Sciatic nerve (tissue), 2 donors: ENCODE results near the gene ELOVL7. TPM values are rescaled to one million over a fixed set of nuclear protein-coding genes. Genes with fewer than 3 reads are reported as not detected.
"Not testable (repeated sequence)": the region's sequence is repeated elsewhere in the genome, so short reads cannot be mapped to it uniquely, and the experiment has no call there.

Experiments used
- ATAC-seq: fragments of 200-7000 bp; cut with Tn5 transposase; one replicate; pipeline ENCODE4 v1.9.1; 2020; ENCODE audit warnings: mild to moderate bottlenecking, moderate library complexity
- DNase-seq: peaks from one replicate; pipeline ENCODE4 v3.0.0-alpha.2; 2020; ENCODE audit warnings: low spot score
- intact Hi-C: fragments of 100-400 bp; cut with DNase I; formaldehyde crosslinking; loops from one replicate; pipeline ENCODE4 v1.14.2; 2022
- total RNA-seq: library from RNA; stranded (reverse); fragmentation: NEBNext Ultra II Directional; extraction: Animal tissue kit (Norgen Biotek cat#: 25700); gene quantifications from one replicate; pipeline ENCODE4 v1.2.1, GENCODE V29; 2021
- donor health status: DM: no; HTN: no; CAD: no.
- donor health status: DM: no; HTN: no; CAD: no.

The ELOVL7 gene
- total RNA-seq = 32.1 TPM

- intact Hi-C loops = no loop called here
- peak; percentile 65 for ATAC-seq
- peak; percentile 63 for DNase-seq
Observed at GRCh38 chr5:60843936-60844905, at the start of gene ELOVL7. ELOVL7 (minus strand) TSS chr5:60844269; CDS start chr5:60787397, 56,872 bp downstream.

DNA sequence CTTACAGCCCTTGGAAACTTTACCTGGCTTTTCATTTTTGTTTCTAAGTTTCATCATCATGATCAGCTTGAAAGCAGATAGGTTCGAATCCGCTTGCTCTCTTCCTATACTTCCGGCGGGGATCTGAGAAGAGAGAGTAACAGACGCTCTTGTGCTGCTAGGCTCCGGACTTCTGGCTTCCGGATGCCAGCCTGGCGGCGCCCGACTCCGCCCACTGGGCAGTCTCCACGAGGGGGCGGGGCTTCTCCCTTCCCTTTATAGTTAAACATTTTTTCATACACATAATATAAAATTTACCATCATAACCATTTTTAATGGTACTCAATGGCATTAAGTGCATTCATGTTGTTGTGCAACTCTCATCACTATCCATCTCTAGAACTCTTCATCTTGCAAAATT lies 49.5 kb upstream of the ELOVL7 start:
- intact Hi-C loops = no loop called here
- DNase-seq = no peak
- ATAC-seq = no peak

GRCh38 chr5:60891667-60892066 lies 47.6 kb upstream of the ELOVL7 start:
- DNase-seq = no peak
- no peak for ATAC-seq
- intact Hi-C loops = no loop called here

GRCh38 chr5:60888359-60889061 lies 44.4 kb upstream of the ELOVL7 start:
- ATAC-seq = no peak
- no peak for DNase-seq
- intact Hi-C loops = no loop called here

DNA sequence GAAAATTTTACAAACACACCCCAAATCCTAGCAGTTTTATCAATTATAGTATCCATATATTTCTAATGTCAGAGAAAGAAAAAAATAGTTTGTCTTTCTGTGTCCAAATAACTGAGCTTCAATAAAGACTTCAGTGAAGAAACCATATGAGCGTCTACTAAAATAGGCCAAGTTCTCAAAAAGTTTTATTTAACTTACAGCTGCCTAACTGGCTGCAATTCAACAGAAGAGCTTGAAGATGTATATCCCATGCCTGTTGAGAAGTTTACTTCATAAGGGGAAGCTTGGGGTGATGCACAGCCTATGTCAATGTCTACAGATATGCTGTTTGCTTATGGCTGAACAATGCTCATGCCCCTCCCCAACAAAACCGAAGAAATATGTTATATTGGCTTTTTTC lies 43.7 kb upstream of the ELOVL7 start:
- ATAC-seq = no peak
- intact Hi-C loops = no loop called here
- no peak for DNase-seq

DNA sequence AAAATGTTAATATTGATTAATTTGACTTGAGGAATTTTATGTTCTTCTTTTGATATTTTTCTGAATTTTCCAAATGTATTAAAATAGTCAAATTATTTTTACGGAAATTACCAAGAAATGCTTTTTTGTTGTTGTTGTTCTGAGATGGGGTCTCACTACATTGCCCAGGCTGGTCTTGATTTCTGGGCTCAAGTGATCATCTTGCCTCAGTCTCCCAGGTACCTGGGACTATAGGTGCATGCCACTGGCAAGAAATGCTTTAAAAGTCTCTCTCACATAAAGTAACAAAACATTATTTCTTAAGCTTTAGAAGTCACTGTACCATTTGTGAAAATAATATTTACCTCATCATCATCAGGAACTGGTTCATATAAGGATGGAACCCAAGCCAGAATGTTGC lies 43.0 kb upstream of the ELOVL7 start:
- ATAC-seq (no peak), DNase-seq (no peak)
- intact Hi-C loops = no loop called here

DNA sequence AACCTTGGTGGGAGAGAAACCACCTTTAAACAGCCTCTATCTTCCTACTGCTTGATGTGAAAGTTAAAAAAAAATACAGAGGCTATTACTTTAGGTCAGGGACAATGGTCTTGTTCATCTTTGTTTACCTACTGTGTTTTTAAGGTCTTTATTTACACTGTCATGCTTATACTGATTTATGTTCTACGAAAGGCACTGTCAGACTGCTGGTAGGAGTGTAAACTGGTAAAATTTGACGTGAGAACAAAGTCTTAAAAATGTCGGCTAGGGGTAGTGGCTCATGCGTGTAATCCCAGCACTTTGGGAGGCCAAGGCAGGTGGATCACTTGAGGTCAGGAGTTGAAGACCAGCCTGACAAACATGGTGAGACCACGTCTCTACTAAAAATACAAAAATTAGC lies 42.1 kb upstream of the ELOVL7 start:
- intact Hi-C loops = no loop called here
- no peak for ATAC-seq

DNA sequence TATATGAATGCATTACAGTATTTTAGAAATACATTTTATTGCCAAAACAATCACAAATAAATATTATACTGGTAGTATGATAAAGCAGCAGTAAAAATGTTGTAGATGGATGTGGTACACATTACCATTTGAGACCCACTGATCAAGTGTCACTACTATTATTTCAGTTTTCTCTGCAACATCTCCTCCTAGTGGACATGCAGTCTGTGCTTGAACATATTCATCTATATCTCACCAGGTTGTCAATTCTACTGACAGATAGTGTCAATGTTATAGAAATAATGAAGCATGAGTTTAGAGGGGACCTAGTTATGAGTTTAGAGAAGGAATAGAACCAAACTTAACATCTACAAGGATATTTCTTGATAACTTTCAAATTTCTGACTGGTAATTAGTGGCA lies 39.2 kb upstream of the ELOVL7 start:
- intact Hi-C loops = no loop called here
- ATAC-seq (no peak), DNase-seq (no peak)

More for the DNA sequence above, 42.1 kb upstream of the ELOVL7 start:
- DNase-seq = no peak

DNA sequence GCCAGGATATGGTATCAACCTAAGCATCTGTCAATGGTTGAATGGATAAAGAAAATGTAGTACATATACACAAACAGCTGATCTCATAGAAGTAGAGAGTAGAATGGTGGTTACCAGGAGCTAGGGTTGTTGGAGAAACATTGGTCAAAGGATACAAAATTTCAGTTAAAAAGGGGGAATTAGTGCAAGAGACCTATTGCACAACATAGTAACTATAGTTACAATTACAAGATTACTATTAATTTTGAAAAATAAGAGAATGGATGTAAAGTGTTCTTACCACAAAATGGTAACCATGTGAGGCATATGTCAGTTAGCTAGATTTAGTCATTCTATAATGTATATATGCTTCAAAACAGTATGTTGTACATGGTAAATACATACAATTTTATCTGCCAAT lies 28.8 kb upstream of the ELOVL7 start:
- no peak for ATAC-seq
- DNase-seq = no peak
- intact Hi-C loops = no loop called here

DNA sequence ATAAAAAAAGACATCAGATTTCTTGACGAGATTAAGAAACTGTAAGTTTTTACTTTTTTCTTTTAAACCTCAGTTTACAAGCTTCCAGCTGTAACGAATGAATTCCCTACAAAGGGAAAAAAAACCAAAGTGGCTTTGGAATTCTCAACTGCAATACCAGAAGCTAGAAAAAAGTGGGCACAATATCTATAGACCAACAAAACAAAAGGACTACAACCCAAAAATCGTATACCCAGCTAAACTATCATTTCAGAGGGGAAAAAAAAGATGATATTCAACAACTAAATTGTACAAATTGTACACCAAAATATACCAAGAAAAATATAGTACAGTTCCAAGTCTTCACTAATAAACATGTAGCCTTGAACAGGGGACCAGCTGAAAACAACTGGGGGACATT lies 26.8 kb upstream of the ELOVL7 start:
- ATAC-seq (no peak), DNase-seq (no peak)
- intact Hi-C loops = no loop called here

DNA sequence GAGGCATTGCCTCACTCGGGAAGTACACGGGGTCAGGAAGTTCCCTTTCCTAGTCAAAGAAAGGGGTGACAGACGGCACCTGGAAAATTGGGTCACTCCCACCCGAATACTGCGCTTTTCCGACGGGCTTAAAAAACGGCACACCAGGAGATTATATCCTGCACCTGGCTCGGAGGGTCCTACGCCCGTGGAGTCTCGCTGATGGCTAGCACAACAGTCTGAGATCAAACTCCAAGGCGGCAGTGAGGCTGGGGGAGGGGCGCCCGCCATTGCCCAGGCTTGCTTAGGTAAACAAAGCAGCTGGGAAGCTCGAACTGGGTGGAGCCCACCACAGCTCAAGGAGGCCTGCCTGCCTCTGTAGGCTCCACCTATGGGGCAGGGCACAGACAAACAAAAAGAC lies 16.5 kb upstream of the ELOVL7 start:
- DNase-seq, ATAC-seq, intact Hi-C loops: not testable (repeated sequence)

GRCh38 chr5:60856066-60856465 lies 12.0 kb upstream of the ELOVL7 start:
- DNase-seq (no peak), ATAC-seq (no peak)
- intact Hi-C loops = no loop called here

DNA sequence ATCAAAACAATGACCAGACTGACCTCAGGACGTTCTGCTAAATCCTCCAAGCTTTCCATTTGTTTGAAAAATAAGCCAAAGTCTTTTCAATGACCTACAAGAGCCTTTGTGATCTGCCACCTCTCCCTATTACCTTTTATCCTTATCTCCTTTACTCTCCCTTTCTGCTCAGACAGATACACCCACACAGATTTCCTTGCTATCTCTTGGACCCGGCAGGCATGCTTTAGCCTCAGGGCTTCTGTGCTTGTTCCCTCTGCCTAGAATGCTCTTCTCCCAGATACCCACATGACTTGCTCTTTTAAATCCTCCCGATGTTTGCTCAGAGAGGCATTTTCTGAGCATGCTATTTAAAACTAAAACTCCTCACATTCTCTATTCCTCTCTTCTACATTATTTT lies 8.9 kb upstream of the ELOVL7 start:
- ATAC-seq = no peak

DNA sequence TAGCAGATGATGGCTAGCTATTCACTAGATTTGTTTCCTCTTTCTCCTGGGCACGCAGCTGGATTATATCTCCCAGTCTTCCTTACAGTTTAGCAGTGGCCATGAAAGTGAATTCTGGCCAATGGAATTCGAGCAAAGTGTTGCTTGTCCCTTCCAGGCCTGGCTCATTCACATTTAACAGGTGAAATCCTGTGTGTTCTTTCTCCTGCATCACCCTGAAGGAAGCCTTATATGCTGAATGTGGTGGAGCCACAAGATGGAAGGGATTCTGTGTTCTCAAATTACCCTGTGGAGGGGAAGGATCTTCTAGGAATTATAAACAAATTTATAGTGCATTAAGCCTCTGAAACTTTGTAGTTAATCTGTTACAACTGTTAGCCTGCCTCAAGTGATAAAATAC lies 8.2 kb upstream of the ELOVL7 start:
- intact Hi-C loops = no loop called here
- no peak for ATAC-seq

More for the DNA sequence above, 8.9 kb upstream of the ELOVL7 start:
- intact Hi-C loops = no loop called here
- DNase-seq = no peak

DNA sequence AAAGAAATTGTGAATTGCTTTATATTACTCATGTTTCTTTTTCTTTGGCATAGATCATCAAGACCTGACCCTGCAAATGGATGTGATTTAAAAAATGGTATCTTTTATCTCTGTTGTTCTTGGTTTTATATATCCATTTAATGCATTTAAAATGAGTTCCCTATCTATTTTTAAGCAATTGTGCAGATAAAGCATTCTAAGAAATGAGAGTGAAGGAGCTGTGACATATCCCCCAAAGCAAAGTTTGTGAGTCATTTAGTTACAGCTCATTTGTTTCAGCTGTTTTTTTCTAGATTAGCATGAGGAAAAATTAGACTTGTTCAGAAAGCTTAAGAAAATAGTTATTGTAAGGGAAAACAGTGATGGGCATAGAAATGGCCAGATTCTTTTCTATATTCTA lies 7.6 kb upstream of the ELOVL7 start:
- intact Hi-C loops = no loop called here
- ATAC-seq (no peak), DNase-seq (no peak)

More for the DNA sequence above, 8.2 kb upstream of the ELOVL7 start:
- DNase-seq = no peak

GRCh38 chr5:60846298-60846697 lies 2.2 kb upstream of the ELOVL7 start:
- ATAC-seq (no peak), DNase-seq (no peak)
- intact Hi-C loops = no loop called here

DNA sequence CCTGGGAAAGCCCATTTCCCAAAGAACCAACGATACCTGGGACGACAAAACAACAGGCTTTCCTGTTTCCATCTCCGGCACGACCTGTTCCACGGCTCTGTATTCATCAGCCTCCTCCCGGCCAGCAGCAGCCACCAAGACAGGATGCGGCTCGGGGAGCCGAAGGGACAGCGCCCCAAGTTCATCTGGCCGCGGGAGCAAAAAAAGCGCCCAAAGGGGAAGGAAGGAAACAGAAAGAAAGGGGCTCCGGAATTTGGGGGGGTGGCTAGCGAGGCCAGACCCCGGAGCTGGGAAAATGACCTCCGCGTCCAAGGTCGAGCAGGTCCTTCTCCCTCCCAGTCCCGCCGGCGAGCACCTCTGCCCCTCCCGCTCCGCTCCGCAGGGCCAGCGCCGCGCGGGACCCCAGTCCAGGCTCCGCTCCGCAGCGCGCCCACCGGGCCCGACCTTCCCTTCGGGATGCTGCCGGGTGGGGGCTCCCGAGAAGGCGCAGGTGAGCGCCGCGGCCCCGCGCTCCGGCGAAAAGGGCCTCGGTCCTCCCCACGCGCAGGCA lies 608 bp downstream of the ELOVL7 start:
- intact Hi-C loops = no loop called here
- DNase-seq = no peak
- peak; percentile 10 for ATAC-seq

DNA sequence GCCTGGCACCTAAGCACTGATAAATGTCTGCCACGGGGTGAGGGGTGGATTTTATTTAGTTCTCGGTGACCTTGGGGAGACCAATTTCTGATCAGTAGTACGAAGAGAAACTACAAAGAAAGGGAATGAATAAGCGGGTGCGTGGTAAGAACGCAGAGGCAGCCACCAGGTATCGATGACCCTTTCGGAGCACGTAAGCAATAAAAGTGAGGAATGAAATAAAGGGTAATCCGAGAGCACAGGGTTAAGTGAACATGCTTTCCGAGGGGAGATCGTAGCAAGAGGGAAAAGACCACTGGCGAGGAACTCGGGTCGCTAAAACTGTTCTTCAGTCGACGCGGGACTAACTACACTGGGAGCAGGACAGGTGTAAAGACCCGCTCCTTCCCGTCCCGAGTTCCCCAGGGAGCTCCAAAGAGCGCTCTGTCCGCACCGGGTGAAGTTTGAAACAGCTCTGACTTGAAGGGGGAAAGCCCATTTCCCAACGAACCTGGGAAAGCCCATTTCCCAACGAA lies 1.1 kb downstream of the ELOVL7 start:
- ATAC-seq = no peak
- no peak for DNase-seq
- intact Hi-C loops = no loop called here

- intact Hi-C loops = no loop called here
- ATAC-seq = no peak
Observed at GRCh38 chr5:60841361-60841760, 2.7 kb downstream of the ELOVL7 start.

GRCh38 chr5:60836131-60836530 lies 7.9 kb downstream of the ELOVL7 start:
- DNase-seq = no peak
- ATAC-seq = no peak
- intact Hi-C loops = no loop called here

More at GRCh38 chr5:60841361-60841760, 2.7 kb downstream of the ELOVL7 start:
- DNase-seq = no peak
